Heart left ventricle (tissue), 16 donors: ENCODE results near the gene PGS1. TPM values are rescaled to one million over a fixed set of nuclear protein-coding genes. Genes with fewer than 3 reads are reported as not detected.
"Not testable (repeated sequence)": the region's sequence is repeated elsewhere in the genome, so short reads cannot be mapped to it uniquely, and the experiment has no call there.

Experiments
- ATAC-seq, 4 donors: fragments of 200-7000 bp; cut with Tn5 transposase; one replicate each; pipeline ENCODE4 v1.9.1; 2020 to 2022; ENCODE audit warnings: moderate library complexity in 4 of 4, mild to moderate bottlenecking in 3 of 4, moderate number of reproducible peaks in 1 of 4
- DNase-seq, 5 donors: peaks; one replicate each; pipeline ENCODE4 v3.0.0-alpha.2; 2020
- H3K27ac ChIP-seq, 12 donors: fragments of 200-600 bp; sonication (generic) in 4 of 12; one replicate each; pipeline versions ENCODE4 v1.5.0 to v1.8.0; 2016 to 2022; ENCODE audit warnings: mild to moderate bottlenecking in 2 of 12
- H3K27me3 ChIP-seq, 9 donors: fragments of 200-600 bp; sonication (generic) in 2 of 9; one replicate each; pipeline versions ENCODE4 v1.5.1 to v1.8.0; 2016 to 2022; ENCODE audit warnings: mild to moderate bottlenecking in 3 of 9
- H3K36me3 ChIP-seq, 9 donors: fragments of 200-600 bp; sonication (generic) in 2 of 9; one replicate each; pipeline versions ENCODE4 v1.5.0 to v1.8.0; 2018 to 2022; ENCODE audit warnings: mild to moderate bottlenecking in 2 of 9
- H3K4me1 ChIP-seq, 12 donors: fragments of 200-600 bp; sonication (generic) in 4 of 12; one replicate each; pipeline versions ENCODE4 v1.5.0 to v1.8.0; 2016 to 2022; ENCODE audit warnings: mild to moderate bottlenecking in 3 of 12
- H3K4me3 ChIP-seq, 12 donors: fragments of 200-600 bp; sonication (generic) in 4 of 12; one replicate each; pipeline versions ENCODE4 v1.5.0 to v1.8.0; 2017 to 2022; ENCODE audit warnings: mild to moderate bottlenecking in 9 of 12, moderate library complexity in 4 of 12
- H3K9me3 ChIP-seq, 12 donors: fragments of 200-600 bp; sonication (generic) in 4 of 12; one replicate each; pipeline versions ENCODE4 v1.5.0 to v1.8.0; 2016 to 2022; ENCODE audit warnings: mild to moderate bottlenecking in 1 of 12
- CTCF ChIP-seq, 12 donors: fragments of 200-600 bp; sonication (generic) in 4 of 12; IDR thresholded peaks; one replicate each; pipeline versions ENCODE4 v1.5.0 to v1.8.0; 2018 to 2022; ENCODE audit warnings: antibody characterized with exemption in 12 of 12, mild to moderate bottlenecking in 5 of 12
- POLR2A ChIP-seq, 2 donors: fragments of 450-650 bp; IDR thresholded peaks; one replicate each; pipeline ENCODE4 v1.6.1; 2017; ENCODE audit warnings: antibody characterized with exemption in 2 of 2, mild to moderate bottlenecking in 2 of 2, moderate library complexity in 2 of 2
- WGBS, 4 donors: extraction: QIAGEN DNeasy Blood & Tissue Kit in 2 of 4; methylation state at CpG; one replicate each; pipeline versions ENCODE4 v1.1.5 to v1.1.7; 2013 to 2018; 5-methylcytosine and 5-hydroxymethylcytosine counted together
- intact Hi-C, 10 donors: fragments of 100-400 bp; cut with DNase I; formaldehyde crosslinking; loops; one replicate each; pipeline versions ENCODE4 v1.11.1 to v1.14.2; 2022
- long read RNA-seq, 3 donors: library from polyadenylated mRNA; unstranded; transcript quantifications; one replicate each; pipeline ENCODE4 v2.0.0, GENCODE V29; 2020 to 2021
- polyA plus RNA-seq, 2 donors: library from polyadenylated mRNA; stranded (reverse); fragments of 200-250 nt; gene quantifications; one replicate each; pipeline ENCODE4 v1.2.3, GENCODE V29; 2013
- total RNA-seq, 9 donors: library from RNA; depleted of rRNA in 2 of 9; stranded (reverse); fragments of >200 nt in 2 of 9; fragmentation: NEBNext Ultra II Directional in 3 of 9; extraction: Animal tissue kit (Norgen Biotek cat#: 25700) in 3 of 9; gene quantifications; one replicate each; pipeline versions ENCODE4 v1.1.0 to v1.2.4, GENCODE V29; 2016 to 2023
- donor health status: ischemic (EF 13 %, LVEDD 7.1; RV severe dilation, severe dysfunction).
- donor health status: healthy with polysubstance abuse.
- donor health status: DM: no; HTN: yes; CAD: no.
- donor health status: DM: no; HTN: no; CAD: no.
- donor health status: ischemic (EF 25% LVEDD 6.9; RV normal size, moderate dysfunction).
- donor health status: ischemic (EF 25% LVEDD 5.7; RV mildly dilated, moderate dysfunction).
- donor health status: healthy.
- donor health status: DM: yes; HTN: yes; CAD: no.
- donor health status: ischemic (EF 35%, LVEDD 5.7; RV mildly dilated, moderate dysfunction).
- donor health status: nonischemic (EF 11% LVEDD 7.7; RV severe dilation, severe dysfunction).
- donor health status: DM: yes; HTN: yes; CAD: no.
- donor health status: PGD.
- donor health status: ischemic (EF 29% LVEDD 5.4; RV normal size, mild dysfunction).
- donor health status: nonischemic (EF 23%, LVEDD 6.1; RV moderate dilation, normal function).

PGS1 gene
- 10 to 100 TPM; 14.2 to 32.8 (median 17.3) TPM for total RNA-seq
- 10 to 100 TPM; 11.9 to 24.6 TPM for polyA plus RNA-seq
- long read RNA-seq, donor 1, transcript PGS1-201 (10 exons, 2,201 nt) = major isoform, 13 of 31 reads
- long read RNA-seq, donor 1, partial matches to known transcripts = 5 of 31 reads
- long read RNA-seq, donor 1, other reads (novel, unspliced or antisense) = 13 of 31 reads
- long read RNA-seq, donor 2, transcript PGS1-201 (10 exons, 2,201 nt) = major isoform, 81 of 191 reads
- long read RNA-seq, donor 2, partial matches to known transcripts = 8 of 191 reads
- long read RNA-seq, donor 2, other reads (novel, unspliced or antisense) = 100 of 191 reads
- long read RNA-seq, donor 3, transcript PGS1-201 (10 exons, 2,201 nt) = major isoform, 27 of 48 reads
- long read RNA-seq, donor 3, partial matches to known transcripts = 4 of 48 reads
- long read RNA-seq, donor 3, other reads (novel, unspliced or antisense) = 17 of 48 reads

GRCh38 chr17:78378225-78379130 lies at the start of gene PGS1:
Gene PGS1, plus strand, starts transcription at chr17:78378649. Its CDS starts 17 bp downstream, at chr17:78378666.
- ATAC-seq (peak; percentile 23 to 92 (median 83)), DNase-seq (peak; percentile 82 to 94 (median 86))
- peaks cover 0 to 10% (median 0%) of the 10 kb centered on the region in 9 donors for H3K36me3 ChIP-seq
- peaks cover 7 to 94% (median 45%) of the 10 kb centered on the region in 12 donors for H3K4me1 ChIP-seq
- intact Hi-C loops = loop anchor here in 1 of 10 donors (2.0 kb wide), 1 partner anchor 18 kb away; no protein-coding TSS in a partner anchor
- WGBS, 4 donors = 0 to 2% (median 1%) methylated on average over 42 to 89 of the region's 89 CpGs
- H3K27ac ChIP-seq = peak within 1 kb of the TSS; percentile 66 to 98 (median 86)
- no peaks in the 10 kb centered on the region for H3K9me3 ChIP-seq
- H3K4me3 ChIP-seq = peak within 1 kb of the TSS; percentile 68 to 99 (median 94)
- peak in 1 of 2 donors; percentile 83 for TF ChIP-seq POLR2A (IDR thresholded peaks at IDR 0.05)
- TF ChIP-seq CTCF (IDR thresholded peaks at IDR 0.05) = no peak
- no peaks in the 10 kb centered on the region for H3K27me3 ChIP-seq

GRCh38 chr17:78329263-78330059 lies 49.0 kb upstream of the PGS1 start:
- TF ChIP-seq CTCF (IDR thresholded peaks at IDR 0.05) (no peak), POLR2A (IDR thresholded peaks at IDR 0.05) (no peak)
- Histone ChIP-seq H3K27ac (peak overlapping the region in 2 of 12 donors; percentile 43 to 44), H3K4me1 (peaks cover 0 to 51% (median 14%) of the 10 kb centered on the region in 12 donors), H3K9me3 (no peaks in the 10 kb centered on the region), H3K36me3 (no peaks in the 10 kb centered on the region), H3K4me3 (no peak overlapping the region), H3K27me3 (no peaks in the 10 kb centered on the region)
- no peak for ATAC-seq
- peak in 1 of 5 donors; percentile 58 for DNase-seq
- 82 to 87% (median 83%) methylated on average over 13 to 16 of the region's 16 CpGs for WGBS, 4 donors
- intact Hi-C loops = no loop called here

GRCh38 chr17:78330570-78331224 lies 47.8 kb upstream of the PGS1 start:
- intact Hi-C loops = no loop called here
- Histone ChIP-seq H3K27me3 (no peaks in the 10 kb centered on the region), H3K9me3 (no peaks in the 10 kb centered on the region), H3K36me3 (no peaks in the 10 kb centered on the region), H3K4me1 (peaks cover 0 to 39% (median 3%) of the 10 kb centered on the region in 12 donors), H3K27ac (no peak overlapping the region), H3K4me3 (no peak overlapping the region)
- DNase-seq (peak in 2 of 5 donors; percentile 52 to 69), ATAC-seq (peak in 3 of 4 donors; percentile 64 to 76 (median 75))
- WGBS, 4 donors = 45 to 76% (median 57%) methylated on average over 9 to 13 of the region's 13 CpGs
- no peak for TF ChIP-seq POLR2A (IDR thresholded peaks at IDR 0.05)
- no peak for TF ChIP-seq CTCF (IDR thresholded peaks at IDR 0.05)

- DNase-seq, H3K27ac ChIP-seq, intact Hi-C loops, H3K4me3 ChIP-seq, H3K27me3 ChIP-seq, H3K9me3 ChIP-seq, H3K36me3 ChIP-seq, ATAC-seq: not testable (repeated sequence)
- 89 to 95% (median 92%) methylated on average over 12 of the region's 12 CpGs for WGBS, 4 donors
- H3K4me1 ChIP-seq = peaks cover 0 to 35% (median 0%) of the 10 kb centered on the region in 12 donors
Measured at GRCh38 chr17:78331355-78331754, 47.1 kb upstream of the PGS1 start.
